Natural killer cell (primary cell): ENCODE measurements around the gene GIT2. TPM values are rescaled to one million over a fixed set of nuclear protein-coding genes. Genes with fewer than 3 reads are reported as not detected.

Experiments used
- ATAC-seq, 3 donors: fragments of 150-1000 bp in 2 of 3; fragments of 200-7000 bp in 1 of 3; cut with Tn5 transposase; 1 replicate in 1 of 3; 2 replicates in 2 of 3; pipeline ENCODE4 v1.10.0; 2021; ENCODE audit warnings: mild to moderate bottlenecking in 2 of 3, moderate library complexity in 2 of 3
- DNase-seq, 2 donors: peaks; one replicate each; pipeline versions ENCODE4 v3.0.0 to v3.0.0-alpha.2; 2013 to 2021; ENCODE audit warnings: mixed read lengths in 1 of 2
- H3K27ac ChIP-seq: one replicate; pipeline ENCODE4 v1.5.1; 2013; ENCODE audit warnings: mild to moderate bottlenecking, low read length
- H3K27me3 ChIP-seq: one replicate; pipeline ENCODE4 v1.6.1; 2013; ENCODE audit warnings: low read length; ENCODE audit not compliant: control insufficient read depth, insufficient read depth
- H3K36me3 ChIP-seq: one replicate; pipeline ENCODE4 v1.6.1; 2013; ENCODE audit warnings: low read length; ENCODE audit not compliant: control insufficient read depth, insufficient read depth
- H3K4me1 ChIP-seq: one replicate; pipeline ENCODE4 v1.6.1; 2013; ENCODE audit warnings: low read length; ENCODE audit not compliant: control insufficient read depth, insufficient read depth
- H3K4me3 ChIP-seq: one replicate; pipeline ENCODE4 v1.5.1; 2013; ENCODE audit warnings: low read length
- H3K9me3 ChIP-seq: one replicate; pipeline ENCODE4 v1.6.1; 2013; ENCODE audit warnings: low read length; ENCODE audit not compliant: control insufficient read depth, insufficient read depth
- H3K27ac Mint-ChIP-seq, 2 donors: one replicate each; pipeline ENCODE4 v1.8.0; 2022; ENCODE audit warnings: mild to moderate bottlenecking in 2 of 2, mixed read lengths in 2 of 2, moderate library complexity in 1 of 2
- H3K27me3 Mint-ChIP-seq, 2 donors: one replicate each; pipeline ENCODE4 v1.8.0; 2022; ENCODE audit warnings: low read depth in 2 of 2, mixed read lengths in 2 of 2
- H3K36me3 Mint-ChIP-seq: one replicate; pipeline ENCODE4 v1.8.0; 2022; ENCODE audit warnings: mixed read lengths
- H3K4me1 Mint-ChIP-seq, 2 donors: one replicate each; pipeline ENCODE4 v1.8.0; 2022; ENCODE audit warnings: mixed read lengths in 2 of 2
- H3K4me3 Mint-ChIP-seq: one replicate; pipeline ENCODE4 v1.8.0; 2022; ENCODE audit warnings: mild to moderate bottlenecking, moderate library complexity, mixed read lengths
- H3K9me3 Mint-ChIP-seq, 2 donors: one replicate each; pipeline ENCODE4 v1.8.0; 2022; ENCODE audit warnings: mixed read lengths in 2 of 2
- CTCF ChIP-seq: fragments of 200-600 bp; IDR thresholded peaks from one replicate; pipeline ENCODE4 v1.8.0; 2022; ENCODE audit warnings: antibody characterized with exemption
- WGBS: methylation state at CpG from one replicate; pipeline ENCODE4 v1.1.7; 2013; ENCODE audit warnings: missing lambda C conversion rate; ENCODE audit not compliant: insufficient coverage; 5-methylcytosine and 5-hydroxymethylcytosine counted together
- intact Hi-C: fragments of 100-400 bp; cut with micrococcal nuclease; formaldehyde crosslinking; loops from one replicate; pipeline ENCODE4 v1.14.2; 2022
- total RNA-seq, 4 donors: library from RNA; stranded (reverse); fragments of 120-200 nt in 1 of 4; gene quantifications; one replicate each; pipeline versions ENCODE4 v1.2.3 to v1.2.4, GENCODE V29; 2013 to 2022

The GIT2 gene
- total RNA-seq, 3 donors from 2014 or later (not counting 1 experiment from before 2014, with no cell fraction given) = 98.8 to 118 (median 117) TPM

- no peak for DNase-seq
- Mint-ChIP-seq H3K27ac (peak overlapping the region; percentile 93 to 96), H3K9me3 (no peaks in the 10 kb centered on the region), H3K4me1 (peaks cover 52 to 65% of the 10 kb centered on the region in 2 donors), H3K27me3 (no peaks in the 10 kb centered on the region), H3K4me3 (peak overlapping the region; percentile 91), H3K36me3 (no peaks in the 10 kb centered on the region)
- WGBS = 74% methylated on average over 3 of the region's 4 CpGs
- Histone ChIP-seq H3K27ac (no peak overlapping the region), H3K36me3 (peaks cover 1% of the 10 kb centered on the region), H3K9me3 (no peaks in the 10 kb centered on the region), H3K4me1 (peaks cover 41% of the 10 kb centered on the region), H3K27me3 (no peaks in the 10 kb centered on the region), H3K4me3 (no peak overlapping the region)
- no peak for ATAC-seq
- intact Hi-C loops = loop anchor here (5.0 to 10.0 kb wide), 5 partner anchors 50 to 425 kb away; partner anchors contain the start of genes C12orf76, FAM222A, GLTP and MMAB
- no peak for TF ChIP-seq CTCF
These were observed 1.2 kb upstream of the GIT2 start for GRCh38 chr12:109997393-109997792.

- ATAC-seq = no peak
- WGBS = 50% methylated on average over 2 of the region's 2 CpGs
- peaks cover 39% of the 10 kb centered on the region for H3K4me1 ChIP-seq
- peak overlapping the region; percentile 90 for H3K27ac ChIP-seq
- H3K9me3 ChIP-seq = no peaks in the 10 kb centered on the region
- Mint-ChIP-seq H3K27me3 (no peaks in the 10 kb centered on the region), H3K27ac (peak overlapping the region; percentile 82), H3K36me3 (no peaks in the 10 kb centered on the region), H3K4me1 (peaks cover 55 to 68% of the 10 kb centered on the region in 2 donors), H3K9me3 (no peaks in the 10 kb centered on the region), H3K4me3 (peak overlapping the region; percentile 89)
- H3K27me3 ChIP-seq = no peaks in the 10 kb centered on the region
- intact Hi-C loops = loop anchor here (5.0 to 10.0 kb wide), 5 partner anchors 51 to 424 kb away; partner anchors contain the start of genes C12orf76, FAM222A, GLTP and MMAB
- H3K4me3 ChIP-seq = peak overlapping the region; percentile 93
- H3K36me3 ChIP-seq = peaks cover 7% of the 10 kb centered on the region
- DNase-seq = no peak
- no peak for TF ChIP-seq CTCF
These were observed 300 bp upstream of the GIT2 start for GRCh38 chr12:109996483-109996853.

GRCh38 chr12:109995361-109995685, 845 bp downstream of the GIT2 start:
- peaks cover 29% of the 10 kb centered on the region for H3K4me1 ChIP-seq
- H3K27me3 ChIP-seq = no peaks in the 10 kb centered on the region
- H3K4me1 Mint-ChIP-seq = peaks cover 52 to 68% of the 10 kb centered on the region in 2 donors
- H3K36me3 ChIP-seq = peaks cover 16% of the 10 kb centered on the region
- WGBS = 0% methylated on average over 6 of the region's 6 CpGs
- ATAC-seq (no peak), DNase-seq (no peak)
- no peaks in the 10 kb centered on the region for H3K36me3 Mint-ChIP-seq
- peak overlapping the region; percentile 93 for H3K4me3 ChIP-seq
- H3K4me3 Mint-ChIP-seq = peak overlapping the region; percentile 89
- intact Hi-C loops = loop anchor here (5.0 to 10.0 kb wide), 5 partner anchors 52 to 423 kb away; partner anchors contain the start of genes C12orf76, FAM222A, GLTP and MMAB
- H3K9me3 ChIP-seq = no peaks in the 10 kb centered on the region
- H3K27ac ChIP-seq = peak overlapping the region; percentile 90
- TF ChIP-seq CTCF = no peak
- peak overlapping the region; percentile 82 for H3K27ac Mint-ChIP-seq
- H3K9me3 Mint-ChIP-seq = no peaks in the 10 kb centered on the region
- H3K27me3 Mint-ChIP-seq = no peaks in the 10 kb centered on the region
